A673 (cell line): ENCODE results near the gene CCR4.

Source experiments
- CTCF ChIP-seq: fragments of 300-800, 200-600 bp; sonication (generic); conservative IDR thresholded peaks from 2 replicates; pipeline ENCODE4 v1.5.1; 2017; ENCODE audit warnings: low read depth, mild to moderate bottlenecking, antibody characterized with exemption, low read length, moderate library complexity, mixed read lengths
- EZH2 ChIP-seq: fragments of 200-600 bp; sonication (generic); IDR thresholded peaks from 2 replicates; pipeline ENCODE4 v1.6.1; 2017; ENCODE audit warnings: borderline replicate concordance, low read depth, mild to moderate bottlenecking, mixed read lengths, antibody characterized with exemption, low read length; ENCODE audit not compliant: poor library complexity, severe bottlenecking

- TF ChIP-seq CTCF (no peak), EZH2 (no peak)
Measured at GRCh38 chr3:32912046-32912445, 39.4 kb upstream of the CCR4 start.
